ENCODE data around the gene ACSL3.

Gene ACSL3

GRCh38 chr2:222922019-222922800 lies 61.4 kb downstream of the ACSL3 start:
- TF ChIP-seq BACH2 (CRISPR knock-in tag; IDR thresholded peaks at IDR 0.05; ENCODE audit: borderline replicate concordance) (no peak), ZC3H10 (CRISPR knock-in tag; IDR thresholded peaks at IDR 0.05) (no peak), ZFP30 (CRISPR knock-in tag; IDR thresholded peaks at IDR 0.05) (no peak), ARNTL (CRISPR knock-in tag; IDR thresholded peaks at IDR 0.05; ENCODE audit: borderline replicate concordance, low read depth) (no peak), TOX (CRISPR knock-in tag; IDR thresholded peaks at IDR 0.05; ENCODE audit: borderline replicate concordance) (no peak), ZNF565 (CRISPR knock-in tag; conservative IDR thresholded peaks at IDR 0.05; ENCODE audit: low read depth) (no peak), PPARA (CRISPR knock-in tag; IDR thresholded peaks at IDR 0.05; ENCODE audit: borderline replicate concordance) (no peak), TCF4 (CRISPR knock-in tag; IDR thresholded peaks at IDR 0.05; ENCODE audit: borderline replicate concordance) (no peak), ZNF70 (CRISPR knock-in tag; IDR thresholded peaks at IDR 0.05) (no peak), ESRRG (CRISPR knock-in tag; IDR thresholded peaks at IDR 0.05) (no peak), SNAI2 (CRISPR knock-in tag; IDR thresholded peaks at IDR 0.05) (no peak), OSR1 (CRISPR knock-in tag; IDR thresholded peaks at IDR 0.05) (no peak)
- TF ChIP-seq, protein P1, sequence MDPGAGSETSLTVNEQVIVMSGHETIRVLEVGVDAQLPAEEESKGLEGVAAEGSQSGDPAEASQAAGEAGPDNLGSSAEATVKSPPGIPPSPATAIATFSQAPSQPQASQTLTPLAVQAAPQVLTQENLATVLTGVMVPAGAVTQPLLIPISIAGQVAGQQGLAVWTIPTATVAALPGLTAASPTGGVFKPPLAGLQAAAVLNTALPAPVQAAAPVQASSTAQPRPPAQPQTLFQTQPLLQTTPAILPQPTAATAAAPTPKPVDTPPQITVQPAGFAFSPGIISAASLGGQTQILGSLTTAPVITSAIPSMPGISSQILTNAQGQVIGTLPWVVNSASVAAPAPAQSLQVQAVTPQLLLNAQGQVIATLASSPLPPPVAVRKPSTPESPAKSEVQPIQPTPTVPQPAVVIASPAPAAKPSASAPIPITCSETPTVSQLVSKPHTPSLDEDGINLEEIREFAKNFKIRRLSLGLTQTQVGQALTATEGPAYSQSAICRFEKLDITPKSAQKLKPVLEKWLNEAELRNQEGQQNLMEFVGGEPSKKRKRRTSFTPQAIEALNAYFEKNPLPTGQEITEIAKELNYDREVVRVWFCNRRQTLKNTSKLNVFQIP (CRISPR knock-in tag; IDR thresholded peaks at IDR 0.05; ENCODE audit: borderline replicate concordance, low read depth), result no peak
- no peak for ATAC-seq

- ATAC-seq, result no peak
- TF ChIP-seq ZFP3 (CRISPR knock-in tag; IDR thresholded peaks at IDR 0.05) (no peak), ISL1 (CRISPR knock-in tag; IDR thresholded peaks at IDR 0.05) (no peak), ZNF565 (CRISPR knock-in tag; conservative IDR thresholded peaks at IDR 0.05; ENCODE audit: low read depth) (no peak), PPARA (CRISPR knock-in tag; IDR thresholded peaks at IDR 0.05; ENCODE audit: borderline replicate concordance) (no peak), RARB (CRISPR knock-in tag; IDR thresholded peaks at IDR 0.05) (no peak), ZNF8 (CRISPR knock-in tag; IDR thresholded peaks at IDR 0.05) (no peak)
Observed at GRCh38 chr2:222926915-222927314, 66.1 kb downstream of the ACSL3 start.

GRCh38 chr2:222927600-222927999 lies 66.8 kb downstream of the ACSL3 start:
- TF ChIP-seq ZNF70 (CRISPR knock-in tag; IDR thresholded peaks at IDR 0.05), result no peak
- ATAC-seq, result no peak

GRCh38 chr2:222928335-222928734 lies 67.5 kb downstream of the ACSL3 start:
- no peak for TF ChIP-seq ESRRG (CRISPR knock-in tag; IDR thresholded peaks at IDR 0.05)
- no peak for ATAC-seq

DNA sequence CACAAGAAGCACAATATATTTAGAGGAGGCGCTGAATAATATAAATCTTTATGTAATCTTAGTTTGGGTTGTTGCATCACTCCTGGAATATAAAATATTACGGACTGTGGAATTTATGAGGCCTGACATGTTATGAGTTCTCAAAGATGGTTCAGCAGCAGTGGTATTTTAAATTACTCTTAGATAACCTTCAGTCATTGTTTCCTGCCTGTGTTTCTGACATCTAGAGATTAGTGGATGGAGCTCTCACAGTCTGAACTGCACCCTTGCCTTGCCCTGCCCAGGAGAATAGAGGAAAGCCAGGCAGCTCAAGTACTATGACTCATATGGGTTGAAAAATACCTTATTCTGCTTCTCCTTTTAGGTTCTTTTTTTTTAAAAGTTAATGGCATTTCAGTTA lies 70.0 kb downstream of the ACSL3 start:
- ATAC-seq, result peak; percentile 94
- TF ChIP-seq, protein P2, sequence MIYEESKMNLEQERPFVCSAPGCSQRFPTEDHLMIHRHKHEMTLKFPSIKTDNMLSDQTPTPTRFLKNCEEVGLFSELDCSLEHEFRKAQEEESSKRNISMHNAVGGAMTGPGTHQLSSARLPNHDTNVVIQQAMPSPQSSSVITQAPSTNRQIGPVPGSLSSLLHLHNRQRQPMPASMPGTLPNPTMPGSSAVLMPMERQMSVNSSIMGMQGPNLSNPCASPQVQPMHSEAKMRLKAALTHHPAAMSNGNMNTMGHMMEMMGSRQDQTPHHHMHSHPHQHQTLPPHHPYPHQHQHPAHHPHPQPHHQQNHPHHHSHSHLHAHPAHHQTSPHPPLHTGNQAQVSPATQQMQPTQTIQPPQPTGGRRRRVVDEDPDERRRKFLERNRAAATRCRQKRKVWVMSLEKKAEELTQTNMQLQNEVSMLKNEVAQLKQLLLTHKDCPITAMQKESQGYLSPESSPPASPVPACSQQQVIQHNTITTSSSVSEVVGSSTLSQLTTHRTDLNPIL (CRISPR knock-in tag; IDR thresholded peaks at IDR 0.05; ENCODE audit: low read depth), result no peak
- TF ChIP-seq ESRRG (CRISPR knock-in tag; IDR thresholded peaks at IDR 0.05) (no peak), ZNF70 (CRISPR knock-in tag; IDR thresholded peaks at IDR 0.05) (no peak), BACH2 (CRISPR knock-in tag; IDR thresholded peaks at IDR 0.05; ENCODE audit: borderline replicate concordance) (no peak), ZC3H10 (CRISPR knock-in tag; IDR thresholded peaks at IDR 0.05) (peak; percentile 23; the same call in 1 of the 2 replicates), SNAI2 (CRISPR knock-in tag; IDR thresholded peaks at IDR 0.05) (no peak), PPARA (CRISPR knock-in tag; IDR thresholded peaks at IDR 0.05; ENCODE audit: borderline replicate concordance) (no peak), ZFP3 (CRISPR knock-in tag; IDR thresholded peaks at IDR 0.05) (0 out of 2 replicates have a peak, but pooled peaks have one; percentile 35), OSR1 (CRISPR knock-in tag; IDR thresholded peaks at IDR 0.05) (no peak), ZNF8 (CRISPR knock-in tag; IDR thresholded peaks at IDR 0.05) (no peak), CSDC2 (CRISPR knock-in tag; IDR thresholded peaks at IDR 0.05) (no peak), ARNTL (CRISPR knock-in tag; IDR thresholded peaks at IDR 0.05; ENCODE audit: borderline replicate concordance, low read depth) (no peak), GLIS3 (CRISPR knock-in tag; IDR thresholded peaks at IDR 0.05) (peak; percentile 62; the same call in 1 of the 2 replicates), TCF4 (CRISPR knock-in tag; IDR thresholded peaks at IDR 0.05; ENCODE audit: borderline replicate concordance) (peak; percentile 16; the same call in 1 of the 2 replicates), ZFP30 (CRISPR knock-in tag; IDR thresholded peaks at IDR 0.05) (no peak), ISL1 (CRISPR knock-in tag; IDR thresholded peaks at IDR 0.05) (peak; percentile 91), TOX (CRISPR knock-in tag; IDR thresholded peaks at IDR 0.05; ENCODE audit: borderline replicate concordance) (no peak)
- TF ChIP-seq, protein P3, sequence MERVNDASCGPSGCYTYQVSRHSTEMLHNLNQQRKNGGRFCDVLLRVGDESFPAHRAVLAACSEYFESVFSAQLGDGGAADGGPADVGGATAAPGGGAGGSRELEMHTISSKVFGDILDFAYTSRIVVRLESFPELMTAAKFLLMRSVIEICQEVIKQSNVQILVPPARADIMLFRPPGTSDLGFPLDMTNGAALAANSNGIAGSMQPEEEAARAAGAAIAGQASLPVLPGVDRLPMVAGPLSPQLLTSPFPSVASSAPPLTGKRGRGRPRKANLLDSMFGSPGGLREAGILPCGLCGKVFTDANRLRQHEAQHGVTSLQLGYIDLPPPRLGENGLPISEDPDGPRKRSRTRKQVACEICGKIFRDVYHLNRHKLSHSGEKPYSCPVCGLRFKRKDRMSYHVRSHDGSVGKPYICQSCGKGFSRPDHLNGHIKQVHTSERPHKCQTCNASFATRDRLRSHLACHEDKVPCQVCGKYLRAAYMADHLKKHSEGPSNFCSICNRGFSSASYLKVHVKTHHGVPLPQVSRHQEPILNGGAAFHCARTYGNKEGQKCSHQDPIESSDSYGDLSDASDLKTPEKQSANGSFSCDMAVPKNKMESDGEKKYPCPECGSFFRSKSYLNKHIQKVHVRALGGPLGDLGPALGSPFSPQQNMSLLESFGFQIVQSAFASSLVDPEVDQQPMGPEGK (CRISPR knock-in tag; IDR thresholded peaks at IDR 0.05; ENCODE audit: borderline replicate concordance), result 0 out of 2 replicates have a peak, but pooled peaks have one; percentile 54

Measured in SK-N-SH treated with all-trans-retinoic acid at 6 μM for 48 hours (cell line).